Adipose tissue (tissue), 3 donors: Measurements from ENCODE around the gene RPTOR. TPM values are rescaled to one million over a fixed set of nuclear protein-coding genes. Genes with fewer than 3 reads are reported as not detected.
"Not testable (repeated sequence)": the region's sequence is repeated elsewhere in the genome, so short reads cannot be mapped to it uniquely, and the experiment has no call there.

ENCODE experiments used
- H3K27ac ChIP-seq: one replicate; pipeline ENCODE4 v1.5.1; 2013; ENCODE audit warnings: low read depth, low read length
- WGBS, 3 donors: extraction: QIAGEN DNeasy Blood & Tissue Kit; methylation state at CpG; one replicate each; pipeline ENCODE4 v1.1.7; 2013; 5-methylcytosine and 5-hydroxymethylcytosine counted together
- polyA plus RNA-seq, 3 donors: library from polyadenylated mRNA; stranded (reverse); fragments of 200-250 nt; gene quantifications; one replicate each; pipeline ENCODE4 v1.2.3, GENCODE V29; 2013
- donor health status: healthy with polysubstance abuse.
- donor health status: Bipolar disorder and iron deficiency.
- donor health status: healthy.

Gene RPTOR
- polyA plus RNA-seq, 3 donors, result 5.8 to 13.2 (median 7.5) TPM

- H3K27ac ChIP-seq, result no peak overlapping the region
- 91 to 95% (median 95%) methylated on average over 7 of the region's 7 CpGs for WGBS, 3 donors
Measured at GRCh38 chr17:80732268-80732667, 187.6 kb downstream of the RPTOR start.

GRCh38 chr17:80737106-80738019 lies 192.7 kb downstream of the RPTOR start:
- H3K27ac ChIP-seq, result no peak overlapping the region
- WGBS, 3 donors, result 65 to 89% (median 72%) methylated on average over 17 of the region's 17 CpGs

GRCh38 chr17:80738020-80738808 lies 193.6 kb downstream of the RPTOR start:
- WGBS, 3 donors, result 60 to 85% (median 70%) methylated on average over 17 of the region's 17 CpGs
- no peak overlapping the region for H3K27ac ChIP-seq

DNA sequence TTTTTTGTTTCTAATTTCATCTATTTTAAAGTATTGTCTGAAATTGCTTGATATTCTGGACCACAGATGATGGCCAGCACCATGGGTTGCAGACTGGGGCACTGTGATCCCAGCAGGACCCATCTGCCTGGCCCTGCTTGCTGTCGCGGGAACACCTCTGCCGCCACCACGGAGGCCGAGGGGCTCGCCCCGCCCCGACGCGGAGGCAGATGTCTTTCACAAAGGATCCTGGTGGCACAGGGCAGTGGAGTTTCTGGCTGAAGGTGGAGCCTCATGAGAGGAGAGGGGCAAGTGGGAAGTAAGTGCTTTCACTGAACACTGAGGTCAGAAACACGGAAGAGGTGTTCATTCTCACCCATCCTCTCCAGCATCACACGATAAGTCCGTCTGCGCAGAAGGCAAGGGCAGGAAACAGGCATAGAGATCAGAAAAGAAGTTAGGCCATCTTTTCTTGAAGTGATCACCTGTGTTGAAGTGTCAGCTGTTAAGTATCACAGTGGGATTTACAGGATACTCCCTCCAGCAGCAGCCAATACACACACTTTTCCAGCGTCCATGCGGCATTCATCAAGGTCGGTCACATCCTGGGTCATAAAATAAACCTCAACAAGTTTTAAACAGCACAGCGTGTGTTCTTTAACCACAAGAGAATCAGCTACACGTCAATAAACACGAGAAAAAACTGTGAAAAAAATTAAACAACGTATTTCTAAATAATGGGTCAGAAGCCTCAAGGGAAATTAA lies 194.5 kb downstream of the RPTOR start:
- 79 to 87% (median 83%) methylated on average over 21 of the region's 21 CpGs for WGBS, 3 donors
- H3K27ac ChIP-seq, result no peak overlapping the region

DNA sequence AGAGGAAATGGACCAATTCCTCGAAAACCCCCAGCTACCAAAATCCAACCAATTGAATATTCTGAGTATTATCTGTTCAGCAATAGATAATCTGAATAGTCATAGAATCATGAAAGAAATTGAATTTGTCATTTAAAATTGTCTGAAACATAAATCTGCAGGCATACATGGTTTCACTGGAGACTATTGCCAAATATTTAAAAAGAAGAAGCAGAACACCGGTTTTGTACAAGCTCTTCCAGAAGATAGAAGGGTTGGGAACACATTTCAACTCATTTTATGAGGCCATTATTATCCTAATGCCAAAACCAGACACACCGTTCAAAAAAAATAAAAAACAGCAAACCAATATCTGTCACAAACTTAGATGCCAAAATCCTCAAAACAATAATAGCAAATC lies 195.5 kb downstream of the RPTOR start:
- no peak overlapping the region for H3K27ac ChIP-seq
- 61 to 66% (median 63%) methylated on average over 3 of the region's 3 CpGs for WGBS, 3 donors

DNA sequence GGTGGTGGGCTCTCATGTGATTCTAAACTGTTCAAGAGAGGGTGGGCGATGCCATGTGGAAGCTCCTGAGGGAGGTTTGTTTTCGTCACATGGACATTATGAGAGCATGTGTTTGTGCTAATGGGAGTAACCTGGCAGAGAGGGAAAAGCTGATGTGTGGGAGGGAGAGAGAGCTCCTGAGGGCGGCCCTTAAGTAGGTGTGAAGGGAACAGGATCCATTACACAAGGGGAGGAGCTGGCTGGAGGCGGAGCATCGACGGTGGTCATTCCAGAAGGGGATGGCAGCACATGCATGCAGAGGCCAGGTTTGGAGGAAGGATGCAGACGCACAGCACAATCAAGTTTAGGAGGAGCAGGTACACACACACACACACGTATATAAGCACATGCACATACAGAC lies 197.5 kb downstream of the RPTOR start:
- no peak overlapping the region for H3K27ac ChIP-seq
- WGBS, 3 donors, result 86 to 94% (median 91%) methylated on average over 8 of the region's 8 CpGs

DNA sequence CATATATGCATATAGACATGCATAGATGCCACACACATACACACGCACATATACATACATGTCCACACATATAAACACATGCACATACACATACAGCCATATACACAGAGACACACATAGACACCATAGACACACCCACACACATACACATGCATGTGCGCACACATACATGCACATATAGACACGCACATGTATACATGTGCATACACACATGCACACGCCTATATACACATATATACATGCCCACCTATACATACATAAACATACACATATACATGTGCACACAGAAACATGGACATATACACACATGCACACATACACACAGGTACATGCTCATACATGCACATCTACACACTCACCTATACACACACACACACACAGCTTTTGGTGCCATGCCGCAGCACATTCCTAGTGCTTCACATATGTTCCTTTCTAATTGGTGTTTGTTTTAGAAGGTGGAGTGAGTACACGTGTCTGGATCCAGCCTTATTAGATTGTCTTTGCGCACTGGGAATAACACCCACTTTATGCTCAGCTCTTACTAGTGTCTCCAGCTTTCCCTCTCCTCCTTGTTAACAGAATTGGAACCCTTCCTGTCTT lies 198.0 kb downstream of the RPTOR start:
- 57 to 74% (median 64%) methylated on average over 7 of the region's 7 CpGs for WGBS, 3 donors
- no peak overlapping the region for H3K27ac ChIP-seq

GRCh38 chr17:80743181-80743771 lies 198.6 kb downstream of the RPTOR start:
- no peak overlapping the region for H3K27ac ChIP-seq
- 73 to 77% (median 73%) methylated on average over 15 of the region's 15 CpGs for WGBS, 3 donors

GRCh38 chr17:80743973-80744372 lies 199.3 kb downstream of the RPTOR start:
- 33 to 100% methylated on average over 1 of the region's 2 CpGs; no CpG with 5 or more reads in 1 of the 3 donors for WGBS, 3 donors
- H3K27ac ChIP-seq, result not testable (repeated sequence)

GRCh38 chr17:80744725-80745124 lies 200.1 kb downstream of the RPTOR start:
- not testable (repeated sequence) for H3K27ac ChIP-seq
- 92 to 100% methylated on average over 1 of the region's 1 CpG; no CpG with 5 or more reads in 1 of the 3 donors for WGBS, 3 donors

- WGBS, 3 donors, result 82 to 95% (median 90%) methylated on average over 4 of the region's 4 CpGs
- no peak overlapping the region for H3K27ac ChIP-seq
Measured at GRCh38 chr17:80745183-80745582, 200.5 kb downstream of the RPTOR start.

DNA sequence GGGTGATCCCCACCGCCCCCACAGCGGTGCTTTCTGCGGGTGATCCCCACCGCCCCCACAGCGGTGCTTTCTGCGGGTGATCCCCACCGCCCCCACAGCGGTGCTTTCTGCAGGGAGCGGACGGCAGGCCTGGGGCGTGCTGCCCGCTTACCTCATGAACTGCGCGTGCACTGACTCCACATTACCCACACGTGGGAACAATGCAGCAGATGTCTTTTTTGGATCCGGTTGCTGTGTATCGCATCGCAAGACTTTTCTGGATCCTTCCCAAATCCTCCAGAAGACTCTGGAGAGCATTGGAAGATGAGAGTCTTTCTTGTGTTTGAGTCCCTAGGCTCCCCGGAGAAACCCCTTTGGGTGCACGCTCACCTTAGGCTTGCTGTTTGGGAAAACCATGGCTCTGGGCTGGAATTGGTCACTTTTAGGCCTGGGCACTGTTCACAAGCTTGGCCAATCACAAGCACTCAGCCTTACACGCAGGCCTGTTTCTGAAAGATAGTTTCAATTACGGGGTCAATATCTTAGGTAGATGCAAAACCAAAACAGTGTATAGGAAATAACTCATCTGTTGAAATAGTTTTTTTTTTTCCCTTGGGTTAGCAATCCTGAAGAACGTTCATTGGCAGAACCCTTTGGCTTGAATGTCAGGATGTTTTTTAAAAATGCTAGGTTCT lies 201.8 kb downstream of the RPTOR start:
- 88 to 92% (median 90%) methylated on average over 16 to 20 of the region's 23 CpGs for WGBS, 3 donors
- no peak overlapping the region for H3K27ac ChIP-seq

DNA sequence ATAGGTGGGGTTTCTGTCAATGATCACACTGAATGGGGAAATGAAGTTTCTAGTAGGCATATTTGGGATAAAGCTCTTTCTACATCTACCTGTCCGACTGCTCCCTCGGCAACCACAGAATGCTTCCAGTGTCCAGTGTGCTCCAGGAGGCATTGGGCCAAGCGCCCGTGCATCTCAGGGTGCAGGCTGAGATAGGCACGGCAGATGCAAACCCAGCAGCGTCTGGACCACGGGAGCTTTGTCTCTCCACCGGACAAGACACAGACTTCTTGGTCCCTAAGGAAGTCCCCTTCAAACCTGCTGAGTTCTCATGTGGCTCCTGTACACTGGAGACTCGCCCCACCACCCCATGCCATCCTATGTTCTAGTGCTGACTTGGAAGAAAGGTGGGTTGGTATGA lies 202.8 kb downstream of the RPTOR start:
- no peak overlapping the region for H3K27ac ChIP-seq
- WGBS, 3 donors, result 88 to 92% (median 90%) methylated on average over 9 of the region's 9 CpGs

GRCh38 chr17:80749611-80750010 lies 205.0 kb downstream of the RPTOR start:
- H3K27ac ChIP-seq, result no peak overlapping the region
- WGBS, 3 donors, result 82 to 93% (median 86%) methylated on average over 2 to 3 of the region's 3 CpGs

DNA sequence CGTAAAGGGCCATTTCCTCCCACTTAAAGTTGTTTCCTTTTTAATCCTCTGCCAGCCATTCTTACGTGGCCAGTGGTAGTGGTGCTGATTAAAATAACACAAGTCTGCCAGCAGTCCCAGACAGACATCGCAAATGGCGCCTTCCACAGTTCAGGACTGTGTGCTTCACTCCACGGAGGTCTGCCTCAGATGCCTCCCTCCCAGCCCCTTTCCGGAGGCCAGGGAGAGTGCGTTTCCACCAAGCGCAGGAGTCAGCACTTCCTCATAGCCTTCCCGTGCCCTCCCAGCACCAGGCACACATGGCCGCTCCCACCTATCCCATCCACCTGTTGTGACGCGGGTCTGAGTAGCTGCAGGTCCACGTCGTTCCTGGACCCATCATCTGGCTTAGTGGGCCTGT lies 205.6 kb downstream of the RPTOR start:
- 38 to 79% (median 55%) methylated on average over 14 of the region's 14 CpGs for WGBS, 3 donors
- no peak overlapping the region for H3K27ac ChIP-seq

DNA sequence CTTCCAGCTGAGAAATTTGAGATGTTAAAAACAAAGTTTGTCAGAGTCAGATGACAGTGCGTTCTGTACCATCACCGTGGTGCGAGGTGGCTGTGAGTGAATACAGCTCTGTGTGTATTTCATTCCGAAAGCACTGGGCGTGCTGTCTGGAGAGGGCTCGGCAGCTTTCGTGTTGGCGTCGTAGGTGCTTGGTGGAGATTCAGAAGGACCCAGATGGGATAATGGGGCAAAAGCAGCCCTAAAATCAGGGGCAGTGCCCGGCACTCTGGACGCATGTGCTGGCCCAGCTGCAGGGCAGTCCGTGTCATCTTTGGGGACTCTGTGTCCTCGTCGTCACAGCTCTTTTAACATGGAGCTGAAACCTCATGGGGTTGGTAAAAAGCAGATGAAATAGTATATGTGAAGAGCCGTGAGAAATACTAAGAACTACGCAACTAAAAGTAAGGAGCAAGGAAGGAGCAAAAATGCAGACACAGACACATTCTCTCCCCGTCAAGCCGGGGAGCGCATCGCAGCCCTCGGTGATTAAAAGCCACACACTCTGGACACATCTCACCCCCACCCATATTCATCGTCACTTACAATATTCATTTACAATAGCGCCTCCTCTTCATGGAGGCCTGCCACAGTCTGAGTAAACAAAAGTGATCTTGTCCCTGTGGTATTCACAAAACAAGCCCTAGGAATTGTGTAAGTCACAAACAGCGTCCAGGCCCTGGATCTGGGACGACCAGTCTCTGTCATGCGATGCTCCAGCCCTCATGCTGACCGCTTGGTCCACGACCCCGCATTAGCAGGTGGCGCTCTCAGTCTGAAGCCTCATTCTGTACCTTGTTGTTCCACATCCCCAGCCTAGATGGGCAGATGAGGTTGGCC lies 206.7 kb downstream of the RPTOR start:
- WGBS, 3 donors, result 74 to 88% (median 75%) methylated on average over 30 of the region's 30 CpGs
- no peak overlapping the region for H3K27ac ChIP-seq
